HG03442 (cell line): ENCODE measurements around the gene KCNAB3.
A peak's percentile ranks its signal among the peaks of the same experiment; 100 is the strongest.

Experiments
- ATAC-seq: cut with Tn5 transposase; IDR thresholded peaks from one replicate; pipeline ENCODE4 v1.9.1; 2021; ENCODE audit warnings: mild to moderate bottlenecking, moderate library complexity; ENCODE audit not compliant: unreplicated experiment

KCNAB3 gene

DNA sequence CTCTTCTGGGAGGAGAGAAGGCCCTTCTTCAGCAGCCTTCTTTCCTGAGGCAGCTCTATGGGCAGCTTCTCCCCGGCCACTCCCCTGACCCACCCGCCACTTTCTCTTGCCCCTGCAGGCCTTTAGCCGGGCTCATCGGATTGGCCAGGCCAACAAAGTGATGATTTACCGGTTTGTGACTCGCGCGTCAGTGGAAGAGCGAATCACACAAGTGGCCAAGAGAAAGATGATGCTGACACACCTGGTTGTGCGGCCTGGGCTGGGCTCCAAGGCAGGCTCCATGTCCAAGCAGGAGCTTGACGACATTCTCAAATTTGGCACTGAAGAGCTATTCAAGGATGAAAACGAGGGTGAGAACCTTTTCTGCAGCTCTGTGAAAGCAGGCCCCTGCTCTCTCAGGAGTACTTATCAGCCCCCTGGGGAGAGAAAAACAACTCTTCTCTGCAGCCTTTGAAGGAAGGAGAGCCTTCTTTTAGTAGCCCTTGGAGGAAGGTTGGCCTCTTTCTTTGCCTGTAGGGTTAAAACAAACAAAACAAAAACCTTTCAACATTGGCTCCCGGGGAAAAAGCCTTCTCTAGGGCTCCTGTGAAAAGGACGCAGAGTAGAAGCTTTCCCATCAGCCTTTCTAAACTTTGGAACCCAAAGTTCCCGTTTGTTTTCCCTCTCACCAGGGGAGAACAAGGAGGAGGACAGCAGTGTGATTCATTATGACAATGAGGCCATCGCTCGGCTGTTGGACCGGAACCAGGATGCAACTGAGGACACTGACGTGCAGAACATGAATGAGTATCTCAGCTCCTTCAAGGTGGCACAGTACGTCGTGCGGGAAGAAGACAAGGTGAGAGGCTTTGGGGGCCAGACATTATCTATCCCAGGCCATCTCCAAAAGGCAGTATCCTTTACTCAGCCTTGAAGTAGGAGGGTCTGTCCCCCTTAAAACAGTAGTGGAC is 26.2 kb downstream of the KCNAB3 start:
- ATAC-seq = no peak

DNA sequence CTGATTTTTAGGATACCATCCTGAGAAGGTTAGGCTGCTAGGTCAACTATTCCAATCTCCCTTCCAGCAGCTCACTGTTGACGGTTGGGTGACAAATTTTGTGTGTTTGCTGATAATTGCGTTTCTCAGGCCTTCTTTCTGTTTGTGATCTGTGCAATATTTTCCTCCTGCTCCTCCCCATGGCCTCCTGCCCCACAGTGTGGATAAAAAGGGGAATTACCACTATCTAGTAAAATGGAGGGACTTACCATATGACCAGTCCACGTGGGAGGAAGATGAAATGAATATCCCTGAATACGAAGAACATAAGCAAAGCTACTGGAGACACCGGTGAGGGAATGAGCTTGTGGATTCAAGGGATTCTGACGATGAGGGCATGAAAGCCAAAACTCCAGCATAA is 31.9 kb downstream of the KCNAB3 start:
- ATAC-seq = no peak

GRCh38 chr17:7897090-7897489 is 32.6 kb downstream of the KCNAB3 start:
- no peak for ATAC-seq

- no peak for ATAC-seq
These were observed 34.8 kb downstream of the KCNAB3 start for GRCh38 chr17:7894866-7895265.

DNA sequence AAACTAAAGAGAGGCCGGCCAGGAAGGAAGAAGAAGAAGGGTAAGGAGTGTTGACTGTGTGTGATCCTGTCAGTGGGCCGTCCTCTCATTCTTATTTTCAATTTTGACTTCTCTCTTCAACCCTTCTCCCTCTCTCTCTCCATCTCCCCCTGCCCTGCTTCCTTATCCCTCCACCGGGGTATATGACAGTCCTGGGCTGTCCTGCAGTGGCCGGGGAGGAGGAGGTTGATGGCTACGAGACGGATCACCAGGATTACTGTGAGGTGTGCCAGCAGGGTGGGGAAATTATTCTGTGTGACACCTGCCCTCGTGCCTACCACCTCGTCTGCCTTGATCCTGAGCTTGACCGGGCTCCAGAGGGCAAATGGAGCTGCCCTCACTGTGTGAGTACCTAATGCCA is 35.4 kb downstream of the KCNAB3 start:
- ATAC-seq = no peak

- no peak for ATAC-seq
These were observed 36.3 kb downstream of the KCNAB3 start for GRCh38 chr17:7893187-7893880.

- ATAC-seq = no peak
These were observed 40.3 kb downstream of the KCNAB3 start for GRCh38 chr17:7889166-7889955.

DNA sequence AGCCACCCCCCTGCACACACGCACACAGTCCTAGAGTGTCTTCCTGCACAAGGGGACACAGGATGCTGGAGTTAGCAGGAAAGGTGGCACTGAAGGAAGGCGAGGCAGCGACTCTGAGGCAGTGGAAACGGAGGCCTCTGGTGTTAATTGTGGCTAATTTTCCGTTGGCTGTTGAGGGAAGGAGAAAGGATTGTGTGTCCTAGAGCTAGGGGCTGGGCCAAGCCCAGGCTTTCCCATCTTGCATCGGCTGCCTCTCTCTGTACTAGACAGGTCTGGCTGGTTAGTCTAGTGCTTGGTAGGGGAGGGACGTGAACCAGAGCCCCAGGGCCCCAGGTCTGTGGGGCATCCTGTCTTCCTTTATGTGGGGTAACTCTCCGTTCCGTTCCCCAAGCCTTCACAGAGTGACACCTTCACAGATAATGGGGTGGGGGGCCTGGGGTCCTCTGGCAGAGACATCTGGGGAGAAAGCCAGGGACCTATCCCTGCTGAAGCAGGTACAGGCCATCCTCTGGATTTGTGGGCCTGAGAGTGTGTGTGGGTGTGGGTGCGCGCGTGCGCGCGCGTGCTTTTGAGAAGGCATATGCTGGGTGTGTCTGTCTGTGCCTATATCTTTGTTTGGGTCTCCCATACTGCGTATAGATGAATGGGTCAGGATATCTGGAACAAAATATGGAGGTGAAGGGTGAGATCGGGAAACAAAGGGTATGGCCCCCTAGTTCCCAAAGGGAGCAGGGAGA is 41.3 kb downstream of the KCNAB3 start, which contains the start of gene CHD3:
Gene CHD3 (plus strand): TSS at position 606 of the 737 bp plus-strand sequence. CDS start 212 bp downstream, outside the sequence.
- ATAC-seq = no peak

DNA sequence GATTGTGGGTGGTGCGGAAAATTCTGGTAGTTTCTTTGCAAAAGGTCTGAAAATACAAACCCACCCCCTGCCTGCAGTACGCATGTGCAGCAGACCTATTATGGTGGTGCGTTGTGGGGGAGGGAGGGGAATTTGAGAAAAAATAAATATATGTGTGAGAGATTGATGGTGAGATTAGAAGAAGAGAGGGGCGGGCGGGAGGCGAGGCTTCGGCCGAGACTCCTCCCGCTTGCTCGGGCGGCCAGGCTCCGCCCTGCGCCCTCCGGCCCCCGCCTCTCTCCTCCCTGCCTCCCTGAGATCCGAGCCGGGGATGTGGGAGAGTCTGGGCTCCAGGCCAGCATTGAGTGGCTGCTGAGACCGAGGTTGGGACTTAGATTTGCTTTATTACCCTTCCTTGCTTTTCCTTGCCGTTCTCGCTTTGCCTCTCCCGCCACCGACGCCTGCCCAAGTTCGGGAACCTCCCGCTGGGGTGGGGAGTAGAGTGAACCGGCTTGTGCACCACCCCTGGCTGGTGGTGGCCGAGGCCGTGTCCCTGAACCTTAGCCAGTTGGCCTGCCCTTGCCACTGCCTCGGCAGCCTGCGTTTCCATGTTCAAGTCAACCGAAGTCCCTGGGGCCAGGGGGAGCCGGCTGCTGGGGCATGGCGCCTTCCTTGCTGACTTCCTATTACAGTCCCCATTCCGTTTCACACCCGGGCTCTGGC is 42.0 kb downstream of the KCNAB3 start:
- no peak for ATAC-seq

- no peak for ATAC-seq
These were observed 42.6 kb downstream of the KCNAB3 start for GRCh38 chr17:7887038-7887481.

- ATAC-seq = no peak
These were observed 43.2 kb downstream of the KCNAB3 start for GRCh38 chr17:7886227-7887037.

DNA sequence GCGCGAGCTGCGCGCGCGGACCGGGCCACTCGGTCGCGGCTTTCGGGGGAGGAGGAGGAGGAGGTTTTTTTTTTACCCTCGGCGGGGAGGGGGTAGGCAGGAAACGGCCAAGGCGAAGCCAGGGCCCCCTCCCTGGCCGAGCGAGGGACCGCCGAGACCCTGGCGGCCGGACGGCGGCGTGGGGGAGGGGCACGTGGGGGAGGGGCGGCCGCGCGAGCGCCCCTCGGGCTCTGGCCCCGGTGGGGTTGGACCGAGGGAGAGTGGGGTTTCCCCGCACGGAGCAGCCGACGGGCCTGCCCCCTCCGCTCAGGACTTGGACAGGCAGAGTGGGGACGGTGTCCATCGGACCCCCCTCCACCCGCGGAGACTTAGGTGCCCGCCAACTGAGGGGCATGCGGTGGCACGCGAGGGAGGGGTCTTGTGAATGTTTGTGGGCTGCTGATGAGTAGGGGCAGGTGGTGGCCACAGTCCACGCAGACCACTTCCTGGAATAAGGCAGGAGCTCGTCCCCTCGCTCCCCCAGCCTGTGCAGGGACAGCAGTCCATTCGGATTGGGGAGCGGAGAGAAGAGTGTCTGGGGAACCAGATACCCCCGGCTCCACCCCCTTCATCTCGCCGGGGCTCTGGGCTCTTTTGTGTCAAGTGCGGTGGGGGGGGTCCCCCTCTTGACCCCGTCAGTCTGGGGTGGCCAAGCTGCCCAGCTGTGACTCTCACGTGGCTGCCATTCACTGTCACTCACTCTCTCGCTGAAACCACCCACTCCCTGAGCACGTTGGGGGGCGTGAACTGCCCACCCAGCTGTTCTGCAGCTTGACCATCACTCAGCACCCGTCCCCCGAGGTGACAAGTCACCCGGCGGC is 44.1 kb downstream of the KCNAB3 start:
- peak; percentile 29 for ATAC-seq

- ATAC-seq = peak; percentile 19
These were observed 44.9 kb downstream of the KCNAB3 start for GRCh38 chr17:7884581-7885366.

- no peak for ATAC-seq
These were observed 45.8 kb downstream of the KCNAB3 start for GRCh38 chr17:7883781-7884386.

DNA sequence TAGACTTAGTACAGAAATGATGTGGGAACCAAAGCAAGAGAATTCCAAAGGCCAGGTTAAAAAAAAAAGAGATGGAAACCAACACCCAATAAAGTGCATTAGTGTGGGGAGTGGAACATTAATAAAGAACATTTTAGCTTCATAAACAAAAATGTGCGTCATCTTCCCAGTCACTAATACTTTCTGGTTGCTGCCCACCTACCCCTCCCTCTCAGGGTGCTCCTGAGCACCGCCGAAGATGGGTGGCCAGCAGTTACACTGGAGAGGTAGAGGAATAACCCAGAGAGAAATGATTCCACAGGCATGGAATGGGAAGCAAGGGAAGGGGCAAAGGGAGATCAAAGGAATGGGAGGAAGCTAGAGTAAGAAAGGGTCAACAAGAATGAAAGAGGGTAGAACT is 47.0 kb downstream of the KCNAB3 start:
- ATAC-seq = no peak

GRCh38 chr17:7882068-7882467 is 47.6 kb downstream of the KCNAB3 start:
- no peak for ATAC-seq
